ENCODE data around the gene ASCC3.

DNA sequence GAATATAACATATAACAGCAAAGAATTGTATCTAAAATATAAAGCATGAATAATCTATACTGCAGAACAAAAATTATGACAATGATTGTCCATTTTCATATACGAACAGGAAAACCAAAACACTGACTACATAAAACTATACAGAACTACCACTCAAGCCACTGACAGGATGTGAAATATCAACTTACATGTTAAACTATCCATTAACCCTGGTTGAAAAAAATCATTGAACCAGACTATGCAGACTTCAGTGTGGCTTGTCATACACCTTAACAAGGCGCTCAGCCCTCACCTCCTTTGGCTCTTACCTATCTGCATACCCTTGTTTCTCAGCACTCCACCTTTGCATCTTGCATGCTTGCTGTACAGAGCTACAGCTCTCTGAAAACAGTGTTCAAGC is 34.9 kb downstream of the ASCC3 start:
- TF ChIP-seq YY1 (IDR thresholded peaks at IDR 0.05; ENCODE audit: insufficient read depth, insufficient read length) (no peak), ZNF274 (IDR thresholded peaks at IDR 0.05; ENCODE audit: low read depth, low read length) (no peak), SUZ12 (IDR thresholded peaks at IDR 0.05; ENCODE audit: extremely low read depth, insufficient read depth, insufficient read length) (no peak)
